ENCODE data around the gene CHRNA10.

DNA sequence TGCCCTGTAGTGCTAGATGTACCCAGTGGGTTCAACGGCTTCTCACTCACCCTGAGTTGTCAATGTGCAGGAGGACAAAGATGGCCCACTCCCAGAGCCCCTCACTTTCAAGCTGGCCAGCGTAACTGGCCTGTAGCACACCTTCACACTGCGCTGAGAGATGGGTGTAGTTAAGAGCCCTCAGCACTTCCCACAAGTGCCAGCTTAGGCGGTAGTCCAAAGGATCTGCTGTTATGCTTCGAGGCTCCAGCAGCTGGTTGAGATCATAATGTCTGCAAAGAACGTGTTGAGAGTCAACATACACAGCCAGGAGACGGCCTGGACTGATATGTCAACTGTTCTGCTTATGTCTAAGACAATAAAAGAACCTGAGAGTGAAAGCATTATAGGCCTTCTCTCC lies 14.7 kb upstream of the CHRNA10 start:
- no peak for TF ChIP-seq POLR2A (IDR thresholded peaks at IDR 0.05)
- TF ChIP-seq, protein P1, sequence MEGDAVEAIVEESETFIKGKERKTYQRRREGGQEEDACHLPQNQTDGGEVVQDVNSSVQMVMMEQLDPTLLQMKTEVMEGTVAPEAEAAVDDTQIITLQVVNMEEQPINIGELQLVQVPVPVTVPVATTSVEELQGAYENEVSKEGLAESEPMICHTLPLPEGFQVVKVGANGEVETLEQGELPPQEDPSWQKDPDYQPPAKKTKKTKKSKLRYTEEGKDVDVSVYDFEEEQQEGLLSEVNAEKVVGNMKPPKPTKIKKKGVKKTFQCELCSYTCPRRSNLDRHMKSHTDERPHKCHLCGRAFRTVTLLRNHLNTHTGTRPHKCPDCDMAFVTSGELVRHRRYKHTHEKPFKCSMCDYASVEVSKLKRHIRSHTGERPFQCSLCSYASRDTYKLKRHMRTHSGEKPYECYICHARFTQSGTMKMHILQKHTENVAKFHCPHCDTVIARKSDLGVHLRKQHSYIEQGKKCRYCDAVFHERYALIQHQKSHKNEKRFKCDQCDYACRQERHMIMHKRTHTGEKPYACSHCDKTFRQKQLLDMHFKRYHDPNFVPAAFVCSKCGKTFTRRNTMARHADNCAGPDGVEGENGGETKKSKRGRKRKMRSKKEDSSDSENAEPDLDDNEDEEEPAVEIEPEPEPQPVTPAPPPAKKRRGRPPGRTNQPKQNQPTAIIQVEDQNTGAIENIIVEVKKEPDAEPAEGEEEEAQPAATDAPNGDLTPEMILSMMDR (IDR thresholded peaks at IDR 0.05) = no peak
